Uterus (tissue), 2 donors: ENCODE results near the gene ASF1B.
"Not testable (repeated sequence)": the region's sequence is repeated elsewhere in the genome, so short reads cannot be mapped to it uniquely, and the experiment has no call there.

Experiments used
- POLR2A ChIP-seq, 2 donors: fragments of 450-650 bp; IDR thresholded peaks; one replicate each; pipeline ENCODE4 v1.6.1; 2016; ENCODE audit warnings: antibody characterized with exemption in 2 of 2, mild to moderate bottlenecking in 1 of 2, moderate library complexity in 1 of 2
- TF ChIP-seq, protein P1 (sequence below), 4 experiments: fragments of 200-600 bp in 2 of 4; fragments of 450-650 bp in 2 of 4; sonication (generic) in 2 of 4; IDR thresholded peaks; one replicate each; pipeline ENCODE4 v1.5.1; 2016 to 2019; ENCODE audit warnings: antibody characterized with exemption in 4 of 4, mild to moderate bottlenecking in 2 of 4, moderate library complexity in 1 of 4

DNA sequence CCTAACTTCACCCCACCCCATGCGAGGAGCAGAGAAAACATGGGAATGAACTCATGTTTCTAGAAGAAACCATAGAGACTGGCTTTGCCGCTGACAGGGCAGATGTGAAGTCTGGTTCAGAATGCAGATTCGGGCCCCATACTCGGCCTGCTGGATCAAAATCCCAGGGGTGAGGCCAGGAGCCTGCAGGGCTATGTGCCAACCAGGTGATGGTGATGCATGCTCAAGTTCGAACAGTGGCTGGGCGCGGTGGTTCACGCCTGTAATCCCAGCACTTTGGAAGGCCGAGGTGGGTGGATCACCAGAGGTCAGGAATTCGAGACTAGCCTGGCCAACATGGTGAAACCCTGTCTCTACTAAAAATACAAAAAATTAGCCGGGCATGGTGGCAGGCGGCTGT is 44.8 kb upstream of the ASF1B start:
- TF ChIP-seq, protein P1, sequence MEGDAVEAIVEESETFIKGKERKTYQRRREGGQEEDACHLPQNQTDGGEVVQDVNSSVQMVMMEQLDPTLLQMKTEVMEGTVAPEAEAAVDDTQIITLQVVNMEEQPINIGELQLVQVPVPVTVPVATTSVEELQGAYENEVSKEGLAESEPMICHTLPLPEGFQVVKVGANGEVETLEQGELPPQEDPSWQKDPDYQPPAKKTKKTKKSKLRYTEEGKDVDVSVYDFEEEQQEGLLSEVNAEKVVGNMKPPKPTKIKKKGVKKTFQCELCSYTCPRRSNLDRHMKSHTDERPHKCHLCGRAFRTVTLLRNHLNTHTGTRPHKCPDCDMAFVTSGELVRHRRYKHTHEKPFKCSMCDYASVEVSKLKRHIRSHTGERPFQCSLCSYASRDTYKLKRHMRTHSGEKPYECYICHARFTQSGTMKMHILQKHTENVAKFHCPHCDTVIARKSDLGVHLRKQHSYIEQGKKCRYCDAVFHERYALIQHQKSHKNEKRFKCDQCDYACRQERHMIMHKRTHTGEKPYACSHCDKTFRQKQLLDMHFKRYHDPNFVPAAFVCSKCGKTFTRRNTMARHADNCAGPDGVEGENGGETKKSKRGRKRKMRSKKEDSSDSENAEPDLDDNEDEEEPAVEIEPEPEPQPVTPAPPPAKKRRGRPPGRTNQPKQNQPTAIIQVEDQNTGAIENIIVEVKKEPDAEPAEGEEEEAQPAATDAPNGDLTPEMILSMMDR (IDR thresholded peaks at IDR 0.05), result not testable (repeated sequence)
- TF ChIP-seq POLR2A (IDR thresholded peaks at IDR 0.05), result not testable (repeated sequence)
